Adipose tissue (tissue), 3 donors: ENCODE data around the gene UBL3. TPM values are rescaled to one million over a fixed set of nuclear protein-coding genes. Genes with fewer than 3 reads are reported as not detected.
A peak's percentile ranks its signal among the peaks of the same experiment; 100 is the strongest.

ENCODE experiments used
- H3K27ac ChIP-seq: one replicate; pipeline ENCODE4 v1.5.1; 2013; ENCODE audit warnings: low read depth, low read length
- WGBS, 3 donors: extraction: QIAGEN DNeasy Blood & Tissue Kit; methylation state at CpG; one replicate each; pipeline ENCODE4 v1.1.7; 2013; 5-methylcytosine and 5-hydroxymethylcytosine counted together
- polyA plus RNA-seq, 3 donors: library from polyadenylated mRNA; stranded (reverse); fragments of 200-250 nt; gene quantifications; one replicate each; pipeline ENCODE4 v1.2.3, GENCODE V29; 2013
- donor health status: healthy with polysubstance abuse.
- donor health status: Bipolar disorder and iron deficiency.
- donor health status: healthy.

Gene UBL3
- polyA plus RNA-seq, 3 donors = 15.6 to 24.9 (median 20.3) TPM

DNA sequence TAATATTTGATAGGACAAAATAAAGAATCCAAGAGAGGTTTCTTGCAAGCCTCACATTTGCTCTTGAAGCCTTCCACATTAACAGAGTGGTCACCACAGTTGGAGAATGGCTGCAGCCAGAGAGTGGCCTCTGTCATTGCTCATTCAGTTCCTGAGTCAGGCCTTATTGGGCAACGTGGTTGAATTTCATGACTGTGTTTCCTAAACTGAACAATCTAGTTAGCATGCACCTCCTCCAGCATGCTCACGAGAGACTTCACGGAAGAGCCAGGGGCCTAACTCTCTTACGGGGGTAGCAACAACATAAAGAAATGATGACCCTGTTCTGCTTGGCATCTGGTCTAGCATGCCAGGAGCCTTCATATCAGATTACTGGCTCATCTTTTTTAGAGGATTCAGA lies 9.6 kb upstream of the UBL3 start:
- 62 to 95% (median 62%) methylated on average over 4 of the region's 4 CpGs for WGBS, 3 donors
- H3K27ac ChIP-seq = no peak overlapping the region

DNA sequence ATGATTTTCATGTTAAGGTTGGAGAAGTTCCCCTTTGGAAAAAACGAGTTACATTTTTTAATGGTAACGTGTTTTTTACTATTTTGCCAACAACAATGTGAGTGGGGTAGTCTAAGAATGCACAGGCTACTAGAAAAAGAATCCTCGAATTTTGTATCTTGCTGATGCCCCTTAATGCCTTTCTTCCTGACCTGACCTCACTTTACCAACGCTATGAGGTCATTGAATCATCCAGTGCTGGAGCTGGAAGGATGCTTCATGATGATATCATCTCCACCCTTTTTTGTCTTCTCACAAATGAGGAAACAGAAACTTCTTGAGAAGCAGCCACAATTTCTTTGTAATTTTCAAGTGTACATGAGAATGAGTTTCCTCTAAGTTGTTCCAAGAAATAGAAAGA lies 8.2 kb upstream of the UBL3 start:
- no peak overlapping the region for H3K27ac ChIP-seq
- WGBS, 3 donors = 69 to 73% (median 71%) methylated on average over 4 of the region's 4 CpGs

GRCh38 chr13:29858231-29858630 lies 7.8 kb upstream of the UBL3 start:
- H3K27ac ChIP-seq = no peak overlapping the region
- WGBS, 3 donors = 63 to 76% (median 67%) methylated on average over 1 of the region's 1 CpG

GRCh38 chr13:29857085-29857484 lies 6.7 kb upstream of the UBL3 start:
- WGBS, 3 donors = 91 to 99% (median 98%) methylated on average over 2 of the region's 2 CpGs
- no peak overlapping the region for H3K27ac ChIP-seq

GRCh38 chr13:29856426-29856825 lies 6.0 kb upstream of the UBL3 start:
- 75 to 92% (median 78%) methylated on average over 2 of the region's 2 CpGs for WGBS, 3 donors
- no peak overlapping the region for H3K27ac ChIP-seq

DNA sequence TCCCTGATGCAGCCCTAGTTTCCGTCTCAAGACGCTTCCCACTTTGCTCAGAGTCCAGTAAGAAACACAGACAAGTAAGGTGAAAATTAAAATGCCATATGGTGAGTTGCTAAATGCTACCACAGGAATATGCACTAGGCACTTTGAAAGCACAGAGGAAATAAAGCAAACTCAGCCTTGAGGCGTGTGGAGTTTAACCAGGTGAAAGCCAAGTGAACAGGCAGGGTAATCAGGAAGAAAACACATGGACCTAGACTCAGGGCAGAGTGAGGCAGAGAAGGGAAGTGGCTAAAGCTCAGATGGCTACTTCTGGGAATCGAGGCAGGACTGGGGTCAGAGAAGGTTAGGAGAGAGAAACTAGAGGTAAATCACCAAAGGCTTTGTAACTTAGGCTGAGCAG lies 5.4 kb upstream of the UBL3 start:
- no peak overlapping the region for H3K27ac ChIP-seq
- WGBS, 3 donors = 40 to 52% (median 50%) methylated on average over 4 of the region's 4 CpGs

DNA sequence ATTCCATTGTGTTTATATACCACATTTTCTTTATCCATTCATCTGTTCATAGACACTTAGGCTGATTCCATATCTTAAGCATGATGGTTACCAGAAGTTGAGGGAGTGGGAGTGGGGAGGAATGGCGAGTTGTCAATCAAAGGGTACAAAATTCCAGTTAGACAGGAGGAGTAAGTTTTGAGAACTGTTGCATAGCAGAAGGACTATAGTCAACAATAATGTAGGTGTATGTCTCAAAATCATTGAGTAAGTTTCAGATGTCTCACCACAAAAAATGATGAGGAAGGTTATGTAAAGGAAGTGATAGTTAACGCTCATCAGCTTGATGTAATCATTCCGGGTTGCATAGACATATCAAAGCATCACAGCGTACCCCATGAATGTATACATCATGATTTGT lies 4.6 kb upstream of the UBL3 start:
- 63 to 96% (median 78%) methylated on average over 4 of the region's 4 CpGs for WGBS, 3 donors
- no peak overlapping the region for H3K27ac ChIP-seq

- H3K27ac ChIP-seq = no peak overlapping the region
- WGBS, 3 donors = 61 to 77% (median 63%) methylated on average over 2 of the region's 2 CpGs
Observed at GRCh38 chr13:29853131-29853530, 2.7 kb upstream of the UBL3 start.

GRCh38 chr13:29852472-29853054 lies 2.1 kb upstream of the UBL3 start:
- WGBS, 3 donors = 47 to 57% (median 48%) methylated on average over 5 of the region's 5 CpGs
- no peak overlapping the region for H3K27ac ChIP-seq

- 0% methylated on average over 50 of the region's 50 CpGs for WGBS, 3 donors
- peak overlapping the region; percentile 96 for H3K27ac ChIP-seq
Observed at GRCh38 chr13:29849731-29850212, 645 bp downstream of the UBL3 start.

DNA sequence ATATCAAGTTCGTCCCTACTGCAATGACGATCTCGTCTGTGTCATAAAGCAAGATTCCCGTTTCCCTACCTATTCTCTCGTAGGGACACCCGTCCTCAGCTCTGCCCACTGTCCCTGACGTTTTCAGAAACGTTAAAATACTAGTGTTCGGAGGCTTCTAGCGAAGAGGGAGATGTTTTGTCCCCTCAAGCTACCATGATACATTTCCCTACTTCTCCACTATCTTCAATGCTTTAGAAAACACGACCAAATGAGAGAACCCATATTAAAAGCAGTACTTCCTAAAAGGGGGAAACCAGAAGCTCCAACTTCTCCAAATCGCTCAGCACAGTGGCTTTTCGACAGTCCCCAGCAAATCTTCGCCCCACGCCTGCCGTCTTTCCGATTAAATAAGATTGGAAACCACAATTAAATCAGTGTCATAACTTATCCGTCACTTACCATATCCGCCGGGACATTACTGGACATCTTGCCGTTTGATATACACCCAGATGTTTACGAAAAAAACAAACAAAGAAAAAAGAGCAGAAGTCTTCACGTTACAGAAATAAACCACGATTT lies 1.3 kb downstream of the UBL3 start:
- peak overlapping the region; percentile 96 for H3K27ac ChIP-seq
- WGBS, 3 donors = 0 to 1% (median 0%) methylated on average over 24 of the region's 24 CpGs

DNA sequence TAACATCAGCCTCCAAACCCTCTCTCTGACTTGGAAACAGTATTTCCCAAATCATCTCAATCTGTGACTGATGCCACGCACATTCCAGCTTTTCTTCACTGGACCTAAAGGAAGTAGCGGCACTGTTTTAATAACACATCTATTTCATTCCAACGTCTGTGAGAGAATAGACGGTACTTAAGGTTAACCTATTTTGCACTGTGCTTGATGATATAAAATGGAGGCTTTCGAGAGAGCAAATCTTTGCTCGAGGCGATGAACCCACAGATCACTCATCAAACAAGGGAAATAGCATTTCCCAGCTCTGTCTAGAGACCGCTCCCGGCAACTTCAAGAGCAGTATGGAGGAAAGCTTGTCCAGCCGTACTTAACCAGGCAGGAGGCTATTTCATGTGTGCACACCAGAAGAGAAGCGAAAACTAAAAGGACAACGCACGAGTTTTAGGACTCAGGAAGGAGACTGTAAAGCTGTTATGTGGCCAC lies 2.9 kb downstream of the UBL3 start:
- WGBS, 3 donors = 2 to 6% (median 5%) methylated on average over 13 of the region's 13 CpGs
- no peak overlapping the region for H3K27ac ChIP-seq

DNA sequence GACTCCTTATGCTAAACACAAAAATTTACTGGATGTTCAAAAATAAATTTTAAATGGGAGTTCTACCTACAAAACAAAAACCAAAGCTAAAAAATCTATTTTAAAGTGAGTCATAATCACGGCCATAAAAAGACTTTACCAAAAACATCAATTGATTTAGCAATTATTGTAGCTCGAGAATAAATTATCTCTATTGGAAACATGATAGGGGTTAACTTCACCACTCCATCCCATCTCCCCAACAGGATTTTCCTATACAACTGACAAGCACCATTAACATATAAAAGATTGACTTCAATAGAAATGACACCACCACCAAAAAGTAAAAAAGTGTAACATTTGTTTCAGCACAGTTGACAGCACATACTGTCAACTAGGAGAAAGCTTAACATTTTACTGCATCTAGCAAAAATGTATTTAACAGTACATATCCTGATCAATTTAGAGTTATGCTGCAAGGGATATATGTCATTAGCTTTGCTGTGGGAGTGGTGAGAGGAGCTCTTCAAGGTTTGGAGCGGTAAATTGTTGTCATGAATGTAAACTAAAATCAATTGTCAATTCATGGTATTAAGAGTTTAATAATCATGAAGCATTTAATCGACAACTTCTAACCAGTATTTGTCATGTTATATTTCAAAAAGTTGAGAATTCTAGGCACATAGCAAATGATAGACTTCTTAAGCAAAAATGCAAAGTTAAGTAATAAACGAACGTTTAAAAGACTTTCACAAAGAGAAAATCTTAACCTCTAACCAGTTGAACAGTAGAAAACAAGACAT lies 3.8 kb downstream of the UBL3 start:
- WGBS, 3 donors = 26 to 63% (median 53%) methylated on average over 6 of the region's 6 CpGs
- H3K27ac ChIP-seq = no peak overlapping the region

DNA sequence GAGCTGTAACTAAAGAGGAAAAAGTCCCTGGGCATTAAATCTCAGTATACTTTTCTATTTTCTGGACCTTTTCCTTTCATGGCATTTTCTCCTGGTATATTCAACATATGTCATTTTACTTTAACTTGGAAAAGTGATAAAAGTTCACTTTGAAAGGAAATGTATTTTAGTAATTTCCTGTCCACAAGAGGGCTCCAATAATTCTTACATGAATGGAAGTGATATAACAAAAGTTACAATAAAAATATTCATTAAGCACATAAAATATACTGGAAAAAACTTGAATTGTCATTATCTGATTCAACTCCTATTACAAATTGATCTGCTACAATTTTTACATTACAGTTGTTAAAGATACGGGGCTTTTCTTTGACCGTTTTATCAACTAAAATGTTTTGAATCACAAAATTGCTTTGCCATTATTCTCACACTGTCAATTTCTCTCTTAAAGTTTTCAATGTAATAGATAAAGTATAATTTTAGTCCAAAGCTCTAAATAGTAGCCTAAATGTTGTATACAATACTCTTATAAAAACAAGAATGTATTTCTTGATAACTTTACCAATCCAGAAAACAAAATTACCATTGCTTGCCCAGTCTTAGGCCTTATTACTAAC lies 4.9 kb downstream of the UBL3 start:
- WGBS, 3 donors = 40 to 73% (median 63%) methylated on average over 2 of the region's 2 CpGs

DNA sequence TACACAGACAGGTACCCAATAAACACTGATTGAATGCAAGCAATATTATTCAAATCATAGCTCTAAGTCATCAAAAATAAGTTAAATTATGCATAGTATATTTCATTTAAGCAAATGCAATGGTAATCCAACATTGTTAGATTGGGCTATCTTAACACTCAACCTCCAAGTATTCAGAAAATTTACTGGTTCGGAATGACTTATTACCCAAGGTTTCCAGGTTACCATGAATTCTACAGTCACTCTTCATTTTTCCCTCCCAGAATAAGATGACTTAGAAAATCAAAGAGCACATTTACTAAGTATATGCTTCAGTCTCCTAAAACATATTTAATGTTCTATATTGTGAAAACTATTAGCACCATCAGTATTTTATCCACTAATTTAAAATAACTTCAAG lies 6.0 kb downstream of the UBL3 start:
- WGBS, 3 donors = 86 to 93% (median 89%) methylated on average over 1 of the region's 1 CpG
- H3K27ac ChIP-seq = no peak overlapping the region

More for the DNA sequence above, 4.9 kb downstream of the UBL3 start:
- H3K27ac ChIP-seq = no peak overlapping the region

DNA sequence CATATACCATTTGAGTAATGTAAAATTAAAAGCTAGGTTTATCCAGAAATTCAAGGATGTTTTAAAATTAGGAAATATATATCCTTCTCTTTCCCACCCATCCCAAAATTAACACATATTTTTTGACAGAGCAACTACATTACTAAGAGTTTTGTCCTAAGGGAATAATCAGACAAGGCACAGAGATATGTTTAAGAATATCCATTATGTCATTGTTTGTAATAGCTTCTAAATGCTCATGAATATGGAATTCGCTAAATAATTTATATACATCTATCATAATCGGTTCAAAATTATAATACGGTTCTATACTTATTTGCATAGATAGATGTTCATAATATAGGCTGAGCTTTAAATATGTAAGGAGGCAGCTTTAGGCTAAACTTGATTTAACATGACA lies 9.8 kb downstream of the UBL3 start:
- H3K27ac ChIP-seq = no peak overlapping the region
- WGBS, 3 donors = 78 to 85% (median 81%) methylated on average over 3 of the region's 3 CpGs

GRCh38 chr13:29835280-29836061 lies 14.9 kb downstream of the UBL3 start:
- no peak overlapping the region for H3K27ac ChIP-seq
- WGBS, 3 donors = 97 to 99% (median 98%) methylated on average over 8 to 9 of the region's 9 CpGs

DNA sequence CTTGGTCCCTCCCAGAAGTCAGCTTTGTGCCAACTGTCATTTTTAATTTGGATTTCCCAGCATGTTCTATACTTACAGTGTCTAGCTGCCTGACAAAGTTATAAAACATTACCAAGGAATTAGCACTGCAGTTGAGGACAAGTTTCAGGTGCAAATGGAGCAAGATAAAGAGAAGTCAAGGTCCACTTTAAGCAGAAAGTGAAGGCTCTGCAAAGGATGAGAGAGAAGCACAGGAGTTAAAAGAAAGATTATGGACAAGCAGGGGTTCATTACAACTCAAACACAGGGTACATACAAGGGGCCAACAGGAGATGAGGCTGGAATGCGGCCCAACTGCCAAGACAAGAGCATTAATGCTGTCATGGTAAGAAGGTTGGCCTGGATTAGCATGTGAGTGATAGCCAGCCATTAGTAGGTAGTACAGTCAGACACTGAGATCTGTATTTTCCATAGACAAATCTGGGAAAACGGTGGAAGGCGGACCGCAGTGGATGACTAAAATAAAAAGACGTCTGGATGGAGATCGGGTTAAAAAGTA lies 17.6 kb downstream of the UBL3 start:
- H3K27ac ChIP-seq = no peak overlapping the region
- 78 to 96% (median 93%) methylated on average over 6 of the region's 6 CpGs for WGBS, 3 donors
